HS-5 (cell line): ENCODE measurements around the gene PSEN2.
"Not testable (repeated sequence)": the region's sequence is repeated elsewhere in the genome, so short reads cannot be mapped to it uniquely, and the experiment has no call there.

Experiments
- DNase-seq: peaks from one replicate; pipeline ENCODE4 v3.0.0-alpha.2; 2012; ENCODE audit warnings: low read depth

Gene PSEN2

DNA sequence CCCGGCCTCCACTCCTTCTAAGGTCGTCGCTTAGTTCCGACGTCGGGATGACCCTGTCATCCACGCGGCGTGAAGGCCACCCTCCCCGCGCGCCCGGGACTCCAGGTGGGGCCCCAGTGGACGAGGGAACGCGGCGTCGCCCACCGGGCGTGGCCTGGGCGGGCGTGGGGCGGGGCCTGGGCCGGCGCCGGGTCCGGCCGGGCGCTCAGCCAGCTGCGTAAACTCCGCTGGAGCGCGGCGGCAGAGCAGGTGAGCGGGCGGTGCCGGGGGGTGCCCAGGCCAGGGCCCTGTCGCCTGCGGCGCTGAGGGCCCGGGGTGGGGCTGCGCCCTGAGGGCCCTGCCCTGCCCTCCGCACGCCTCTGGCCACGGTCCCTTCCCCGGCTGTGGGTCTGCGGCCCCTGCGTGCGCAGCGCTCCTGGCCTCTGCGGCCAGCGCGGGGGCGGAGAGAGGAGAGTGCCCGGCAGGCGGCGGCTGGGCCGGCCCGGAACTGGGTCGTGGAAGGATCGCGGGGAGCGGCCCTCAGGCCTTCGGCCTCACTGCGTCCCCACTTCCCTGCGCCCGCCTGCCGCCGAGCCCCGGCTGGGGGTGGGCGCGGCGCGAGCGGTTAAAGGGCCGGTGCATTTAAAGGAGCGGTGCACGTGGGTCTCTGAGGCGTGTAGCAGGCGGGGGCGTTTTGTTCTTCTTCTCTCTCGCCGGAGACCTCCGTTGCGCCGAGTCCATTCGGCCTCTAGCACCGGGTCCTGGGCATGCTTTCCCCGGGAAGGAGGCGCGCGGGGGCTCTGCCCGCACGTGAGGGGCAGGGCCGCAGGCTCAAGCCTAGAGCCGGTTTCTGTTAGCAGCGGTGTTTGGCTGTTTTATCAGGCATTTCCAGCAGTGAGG lies at the start of gene PSEN2:
TSS of gene PSEN2 (plus strand) at position 216 of the 879 bp plus-strand sequence. CDS start 11,292 bp downstream, outside the sequence.
- DNase-seq, result no peak

DNA sequence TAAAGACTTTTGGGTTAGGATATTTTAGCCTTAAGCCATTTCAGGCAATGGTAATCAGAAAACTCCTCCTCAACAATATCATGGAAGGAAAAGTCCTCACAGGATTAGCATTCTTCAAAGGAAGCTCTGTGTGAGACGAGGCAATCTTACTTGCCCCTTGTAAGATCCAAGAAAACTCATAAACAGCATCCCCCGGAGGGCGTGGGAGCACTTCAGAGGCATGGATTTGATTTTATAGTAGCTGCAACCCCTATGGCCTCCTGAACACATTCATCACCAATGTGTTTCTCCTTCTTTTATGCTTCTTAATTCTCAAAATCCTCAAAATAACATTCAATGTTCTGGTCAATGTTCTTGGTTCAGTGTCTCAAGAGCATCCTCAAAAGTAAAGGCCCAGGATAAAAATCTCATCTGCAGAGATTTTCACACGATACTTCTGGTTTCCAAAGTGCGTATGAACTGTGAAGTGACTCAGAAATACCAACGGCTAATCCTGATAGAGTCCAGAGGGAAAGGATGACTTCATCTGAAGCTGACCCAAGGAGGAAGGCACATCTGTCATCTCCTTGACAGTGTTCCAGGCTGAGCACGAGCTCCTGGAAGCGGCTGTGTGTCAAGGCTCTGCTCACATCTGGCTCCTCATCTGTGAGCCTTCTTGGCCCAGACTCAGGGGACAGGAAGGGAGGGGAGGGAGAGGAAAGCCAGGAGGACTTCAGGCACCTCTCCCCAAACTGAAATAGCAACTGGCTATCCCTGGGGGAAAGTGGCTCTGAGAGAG lies 49.3 kb upstream of the PSEN2 start:
- peak; percentile 98 for DNase-seq

DNA sequence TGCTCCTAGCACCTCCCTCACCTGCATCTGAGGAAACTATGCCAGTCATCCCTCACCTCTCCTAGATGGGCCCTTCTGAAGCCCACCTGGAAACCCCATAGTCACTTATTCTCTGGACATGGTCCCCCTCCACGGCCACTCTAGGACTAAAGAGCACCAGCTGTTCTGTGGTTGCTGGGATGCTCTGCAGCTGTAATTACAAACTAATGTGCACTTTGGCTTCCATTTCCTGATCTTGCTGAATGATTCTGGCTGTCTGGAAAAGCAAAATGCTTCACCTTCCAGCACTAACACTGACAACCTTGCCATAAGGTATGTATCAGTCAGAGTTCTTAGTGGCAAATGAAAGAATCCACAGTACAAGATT lies 48.7 kb upstream of the PSEN2 start:
- DNase-seq, result peak; percentile 11

DNA sequence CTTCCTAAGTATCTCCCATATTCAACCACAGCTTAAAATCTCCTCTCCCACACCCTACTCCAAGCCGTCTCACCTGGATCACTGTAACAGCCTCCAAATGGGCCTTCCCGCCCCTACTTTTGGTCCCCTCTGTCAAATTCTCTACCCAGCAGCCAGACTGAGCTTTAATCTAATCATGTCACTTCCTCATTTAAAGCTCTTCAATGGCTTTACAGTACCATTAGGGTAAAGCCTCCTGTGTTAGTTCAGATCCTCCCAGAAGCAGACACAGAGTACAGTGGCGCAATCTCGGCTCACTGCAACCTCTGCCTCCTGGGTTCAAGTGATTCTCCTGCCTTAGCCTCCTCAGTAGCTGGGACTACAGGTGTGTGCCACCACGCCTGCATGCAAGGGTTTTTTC lies 46.8 kb upstream of the PSEN2 start:
- no peak for DNase-seq

DNA sequence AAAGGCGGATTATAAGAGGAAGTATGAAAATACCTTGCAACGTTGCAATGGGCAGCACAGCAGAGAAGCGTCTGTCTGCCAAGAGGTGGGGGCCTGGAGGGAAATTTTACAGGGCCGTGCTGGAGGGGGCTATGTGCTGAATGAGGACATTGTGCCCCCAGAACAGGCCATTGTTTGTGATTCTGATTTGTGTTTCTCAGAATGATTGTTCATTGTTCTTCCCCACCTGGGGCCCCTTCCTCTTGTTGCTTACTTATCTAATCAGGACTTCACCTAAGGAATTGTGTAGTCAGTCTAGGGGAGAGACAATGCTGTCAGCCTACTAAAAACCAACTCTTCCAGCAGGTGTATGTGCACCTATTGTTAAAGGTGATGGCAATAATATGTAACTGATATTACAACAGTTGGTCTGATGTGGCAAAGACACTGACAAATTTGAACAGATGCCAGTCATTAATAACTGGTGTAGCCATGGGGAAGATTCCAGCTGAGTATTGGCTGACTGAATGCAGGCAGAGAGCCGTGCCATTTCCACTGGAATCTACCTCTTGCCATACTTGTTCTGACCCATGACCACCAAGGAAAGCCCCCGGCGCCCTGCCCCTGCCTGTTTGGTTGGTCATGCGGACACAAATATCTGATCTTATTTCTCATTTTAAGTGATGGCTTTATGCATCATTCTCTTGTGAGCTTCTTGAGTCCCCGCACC lies 45.2 kb upstream of the PSEN2 start:
- no peak for DNase-seq

GRCh38 chr1:226825746-226826100 lies 44.7 kb upstream of the PSEN2 start:
- no peak for DNase-seq

DNA sequence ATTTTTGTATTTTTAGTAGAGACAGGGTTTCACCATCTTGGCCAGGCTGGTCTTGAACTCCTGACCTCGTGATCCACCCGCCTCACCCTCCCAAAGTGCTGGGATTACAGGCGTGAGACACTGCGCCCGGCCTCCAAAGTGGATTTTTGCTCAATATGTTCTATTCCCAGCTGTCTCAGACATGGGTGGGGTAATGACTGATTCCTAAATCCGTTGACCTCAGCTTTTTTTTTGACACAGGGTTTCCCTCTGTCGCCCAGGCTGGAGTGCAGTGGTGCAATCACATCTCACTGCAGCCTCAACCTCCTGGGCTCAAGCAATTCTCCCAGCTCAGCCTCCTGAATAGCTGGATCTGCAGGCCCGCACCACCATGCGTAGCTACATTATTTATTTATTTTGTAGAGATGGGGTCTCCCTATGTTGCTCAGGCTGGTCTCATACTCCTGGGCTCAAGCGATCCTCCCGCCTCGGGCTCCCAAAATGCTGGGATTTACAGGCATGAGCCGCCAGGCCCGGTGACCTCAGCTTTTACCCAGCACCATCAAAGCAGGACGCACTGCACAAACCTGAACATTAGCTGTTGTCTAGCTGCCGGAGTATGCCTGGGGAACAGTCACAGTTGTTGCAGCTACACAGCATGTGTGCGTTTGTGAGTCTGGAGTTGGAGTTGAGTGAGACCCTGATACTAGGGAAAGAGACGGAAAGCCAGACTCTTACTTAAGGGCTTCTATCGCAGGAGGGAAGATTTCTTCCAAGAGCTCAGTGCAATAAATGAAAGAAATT lies 43.7 kb upstream of the PSEN2 start:
- DNase-seq, result no peak

DNA sequence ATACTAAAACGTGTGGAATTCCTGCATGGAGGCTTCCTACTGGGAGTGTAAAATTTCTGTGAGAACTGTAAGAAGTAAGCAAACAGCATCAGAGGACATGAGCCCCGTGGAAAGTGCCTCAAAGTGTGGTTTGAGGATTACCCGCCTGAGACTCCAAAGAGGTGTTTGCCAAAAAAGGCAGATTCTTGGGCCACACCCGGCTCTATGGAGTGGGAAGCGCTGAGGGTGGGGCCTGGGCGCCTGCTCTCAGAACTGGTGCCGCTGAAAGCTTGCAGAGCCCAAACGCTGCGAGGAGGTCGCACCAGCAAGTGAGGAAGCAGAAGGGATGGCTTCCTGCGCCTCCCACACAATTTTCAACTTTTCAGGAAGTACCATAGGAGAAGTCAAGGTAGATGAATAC lies 43.0 kb upstream of the PSEN2 start:
- DNase-seq, result no peak

DNA sequence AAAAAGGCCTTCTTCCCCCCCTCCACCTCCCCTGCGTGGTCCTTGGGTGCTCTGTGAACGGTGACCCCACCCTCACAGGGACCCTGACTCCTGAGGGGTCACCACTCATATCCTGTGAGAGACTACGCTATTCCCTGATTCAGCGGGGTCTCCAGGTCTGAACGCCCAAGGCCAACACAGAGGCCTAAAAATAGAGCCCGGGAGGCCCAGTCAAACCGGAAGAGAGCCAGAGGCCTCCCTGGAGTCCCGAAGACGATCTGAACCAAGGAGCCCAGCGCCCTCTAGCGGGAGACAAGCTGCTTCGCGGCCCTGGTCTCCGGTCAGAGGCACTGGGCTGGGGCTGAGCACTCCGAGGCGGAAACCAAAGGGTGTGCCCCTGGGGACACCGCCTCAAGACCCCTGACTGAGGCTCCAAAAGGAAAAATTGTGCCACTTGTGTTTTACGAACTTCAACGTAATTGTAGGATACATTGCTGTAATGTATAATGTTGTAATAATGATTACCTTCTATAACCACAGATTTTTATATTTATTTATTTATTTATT lies 42.4 kb upstream of the PSEN2 start:
- peak; percentile 69 for DNase-seq

DNA sequence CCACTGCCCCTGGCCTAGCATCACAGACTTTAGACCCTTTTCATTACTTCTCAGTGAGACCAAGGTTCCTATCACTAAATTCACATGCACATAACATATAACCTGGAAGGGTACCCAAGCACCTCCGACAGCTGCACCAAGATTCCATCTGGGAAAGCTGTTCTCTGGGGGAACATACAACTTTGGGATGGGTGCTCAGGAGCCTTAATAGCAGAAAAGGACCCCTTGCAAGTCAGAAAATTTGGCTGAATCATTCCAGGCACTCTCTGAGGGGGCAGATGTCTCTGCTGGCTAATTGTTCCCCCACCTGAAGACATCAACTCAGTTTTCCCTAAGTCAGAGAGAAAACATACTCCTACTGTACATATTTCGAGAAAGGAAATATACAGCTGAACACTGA lies 41.3 kb upstream of the PSEN2 start:
- DNase-seq, result no peak

DNA sequence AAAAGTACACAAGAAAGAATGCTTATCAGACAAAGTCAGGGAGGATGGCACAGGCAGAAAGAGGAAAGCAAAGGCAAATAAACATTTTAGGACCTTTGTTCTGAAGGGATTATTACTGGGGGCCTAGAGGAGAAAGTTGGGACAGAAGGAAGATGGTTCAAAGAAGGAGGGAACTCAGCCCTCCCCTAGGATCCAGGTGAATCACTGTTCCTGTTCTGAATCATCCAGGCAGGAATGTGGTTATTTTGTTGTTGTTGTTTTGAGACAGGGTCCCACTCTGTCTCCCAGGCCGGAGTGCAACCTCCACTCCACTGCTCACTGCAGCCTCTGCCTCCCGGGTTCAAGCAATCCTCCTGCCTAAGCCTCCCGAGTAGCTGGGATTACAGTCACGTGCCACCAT lies 38.5 kb upstream of the PSEN2 start:
- DNase-seq, result no peak

DNA sequence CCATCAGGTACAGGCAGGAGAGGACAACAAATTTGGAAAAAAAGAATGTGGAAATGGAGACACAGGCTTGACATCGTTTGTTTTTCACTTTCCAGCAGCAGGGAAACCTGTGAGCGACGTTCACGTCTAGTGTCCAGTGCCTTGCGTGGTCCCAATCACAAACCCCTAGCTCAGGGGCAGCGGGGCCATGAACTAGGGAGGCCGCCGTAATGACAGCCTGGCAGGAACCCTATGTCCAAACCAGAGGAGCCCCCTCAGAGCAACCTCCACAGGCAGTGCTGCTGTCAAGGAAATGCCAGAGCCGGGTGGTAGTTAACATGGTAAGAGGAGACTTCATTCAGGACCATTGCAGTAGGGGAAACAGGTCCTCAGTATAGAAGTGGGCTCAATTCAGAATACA lies 37.8 kb upstream of the PSEN2 start:
- no peak for DNase-seq

- DNase-seq, result not testable (repeated sequence)
Observed at GRCh38 chr1:226834179-226834578, 36.2 kb upstream of the PSEN2 start.

GRCh38 chr1:226835396-226835795 lies 35.0 kb upstream of the PSEN2 start:
- DNase-seq, result not testable (repeated sequence)

DNA sequence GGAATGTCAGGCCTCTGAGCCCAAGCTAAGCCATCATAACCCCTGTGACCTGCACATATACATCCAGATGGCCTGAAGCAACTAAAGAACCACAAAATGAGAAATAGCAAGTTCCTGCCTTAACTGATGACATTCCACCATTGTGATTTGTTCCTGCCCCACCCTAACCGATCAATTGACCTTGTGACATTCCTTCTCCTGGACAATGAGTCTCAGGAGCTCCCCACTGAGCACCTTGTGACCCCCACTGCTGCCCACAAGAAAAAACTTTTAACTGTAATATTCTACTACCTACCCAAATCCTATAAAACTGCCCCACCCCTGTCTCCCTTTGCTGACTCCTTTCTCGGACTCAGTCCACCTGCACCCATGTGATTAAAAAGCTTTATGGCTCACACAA lies 32.5 kb upstream of the PSEN2 start:
- not testable (repeated sequence) for DNase-seq

DNA sequence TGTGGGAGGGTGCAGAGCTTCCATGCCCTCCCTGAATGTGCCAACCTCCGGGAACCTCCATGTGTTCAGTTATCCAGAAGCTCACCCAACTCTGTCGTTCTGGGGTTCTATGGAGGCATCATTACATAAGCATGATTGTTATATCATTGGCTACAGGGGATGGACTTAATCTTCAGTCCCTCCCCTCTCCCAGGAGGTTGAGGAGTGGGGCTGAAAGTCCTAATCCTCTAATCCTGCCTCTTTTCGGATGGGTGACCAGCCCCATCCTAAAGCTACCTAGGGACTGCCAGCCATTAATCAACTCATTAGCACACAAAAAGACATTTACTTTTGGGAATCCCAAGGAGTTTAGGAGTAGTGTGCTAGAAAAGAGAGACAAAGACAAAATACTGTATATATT lies 32.0 kb upstream of the PSEN2 start:
- no peak for DNase-seq

GRCh38 chr1:226845624-226846023 lies 24.8 kb upstream of the PSEN2 start:
- DNase-seq, result no peak

GRCh38 chr1:226846786-226847185 lies 23.6 kb upstream of the PSEN2 start:
- DNase-seq, result no peak

- DNase-seq, result not testable (repeated sequence)
Observed at GRCh38 chr1:226854548-226854947, 15.9 kb upstream of the PSEN2 start.

- no peak for DNase-seq
Observed at GRCh38 chr1:226862890-226863289, 7.5 kb upstream of the PSEN2 start.

GRCh38 chr1:226863446-226863845 lies 7.0 kb upstream of the PSEN2 start:
- peak; percentile 57 for DNase-seq

DNA sequence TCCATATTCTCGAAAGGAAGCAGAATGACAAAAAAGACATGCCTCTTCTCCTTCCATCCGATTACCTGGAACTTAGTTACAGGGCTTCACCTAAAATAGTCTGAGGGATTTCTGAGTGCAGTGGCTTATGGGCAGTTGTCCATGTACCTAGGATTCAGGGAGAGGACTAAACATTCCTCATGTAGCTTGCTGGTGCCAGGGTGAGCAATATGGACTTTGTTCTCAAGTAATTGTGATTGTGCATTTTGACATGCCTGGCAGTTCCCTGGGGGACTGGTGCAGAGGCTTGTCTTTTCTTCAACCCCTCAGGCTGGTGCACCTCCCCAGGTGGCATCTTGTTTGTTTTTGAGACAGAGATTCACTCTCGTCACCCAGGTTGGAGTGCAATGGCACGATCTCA lies 6.1 kb upstream of the PSEN2 start:
- no peak for DNase-seq
